GM21786 (cell line): ENCODE results near the gene HAUS7.
"Not testable (repeated sequence)": the region's sequence is repeated elsewhere in the genome, so short reads cannot be mapped to it uniquely, and the experiment has no call there.

Source experiments
- ATAC-seq: cut with Tn5 transposase; IDR thresholded peaks from one replicate; pipeline ENCODE4 v1.9.1; 2021; ENCODE audit not compliant: unreplicated experiment

HAUS7 gene

DNA sequence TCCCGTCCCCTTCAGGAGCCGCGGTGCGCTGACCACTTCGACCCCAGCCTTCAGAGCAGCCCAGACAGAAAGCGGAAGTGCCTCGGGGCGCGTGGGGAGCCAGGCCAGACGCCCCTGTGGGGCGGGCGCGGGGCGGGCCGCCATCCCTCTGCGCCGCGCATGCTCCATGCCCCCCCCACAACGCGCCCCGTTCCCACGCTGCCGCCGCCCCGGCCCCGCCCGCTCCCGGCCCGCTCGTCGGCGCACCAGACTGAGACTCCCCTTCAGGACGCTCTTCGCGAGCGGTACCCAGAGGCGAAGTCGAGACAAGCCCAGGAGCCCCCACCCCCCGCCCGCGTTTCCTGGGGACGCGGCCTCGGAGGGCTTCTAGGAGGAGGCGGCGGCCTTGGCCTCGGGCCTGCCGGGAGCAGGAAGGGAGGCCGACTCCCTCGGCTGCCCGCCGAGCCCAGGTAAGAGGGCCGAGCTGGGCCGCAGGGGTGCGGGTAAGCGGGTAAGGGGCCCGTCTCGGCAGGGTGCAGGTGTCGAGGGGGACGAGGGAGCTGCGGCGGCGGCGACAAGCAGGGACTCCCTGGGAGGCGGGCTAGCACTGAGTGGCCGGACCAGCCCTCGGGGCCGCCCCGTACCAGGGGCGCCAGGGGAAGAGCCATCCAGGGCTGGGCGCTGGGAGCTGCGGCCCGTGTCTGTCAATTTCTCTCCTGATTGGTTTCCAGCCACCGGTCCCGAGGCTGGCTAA, 59.0 kb downstream of the HAUS7 start, which contains the start of gene ZFP92:
Gene ZFP92 (plus strand): TSS at position 218 of the 733 bp plus-strand sequence. CDS start 6,851 bp downstream, outside the sequence.
- ATAC-seq: peak; percentile 50

DNA sequence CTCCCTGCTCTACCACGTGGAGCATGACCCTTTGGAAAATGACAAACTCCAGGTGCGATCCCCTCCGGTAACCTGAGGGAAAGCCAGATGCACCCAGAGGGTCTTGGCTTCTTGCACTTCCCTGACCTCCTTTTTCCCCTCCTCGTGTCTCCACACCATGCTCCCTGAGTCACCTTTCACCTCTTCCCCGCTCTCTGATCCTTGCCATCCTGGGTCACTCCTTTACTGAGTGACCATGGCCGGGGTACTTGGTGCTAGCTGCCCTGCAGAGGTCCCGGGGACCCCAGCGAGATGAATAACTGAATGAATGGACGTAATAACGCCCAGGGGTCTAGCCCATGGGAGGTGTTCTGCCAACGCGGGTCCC, 59.5 kb downstream of the HAUS7 start:
- ATAC-seq: no peak

DNA sequence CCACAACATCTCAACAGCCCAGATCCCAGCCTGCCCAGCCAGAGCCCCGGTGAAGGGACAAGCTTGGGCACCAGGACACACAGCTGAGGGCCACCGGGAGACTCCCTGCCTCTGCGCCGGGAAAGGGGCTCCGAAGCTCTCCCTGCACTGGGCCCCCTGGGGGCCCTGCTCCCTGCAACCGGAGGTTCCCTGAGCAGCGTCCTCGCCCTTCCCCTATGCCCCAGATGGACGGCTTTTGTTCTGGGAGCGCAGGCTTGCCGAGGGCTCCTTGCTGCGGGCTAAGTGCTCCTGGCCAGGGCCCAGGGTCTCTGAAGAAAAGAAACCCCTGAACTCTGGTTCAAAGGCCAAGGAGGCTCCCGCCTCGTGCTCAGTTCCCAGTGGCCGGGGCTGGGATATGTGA, 60.0 kb downstream of the HAUS7 start:
- ATAC-seq: no peak

DNA sequence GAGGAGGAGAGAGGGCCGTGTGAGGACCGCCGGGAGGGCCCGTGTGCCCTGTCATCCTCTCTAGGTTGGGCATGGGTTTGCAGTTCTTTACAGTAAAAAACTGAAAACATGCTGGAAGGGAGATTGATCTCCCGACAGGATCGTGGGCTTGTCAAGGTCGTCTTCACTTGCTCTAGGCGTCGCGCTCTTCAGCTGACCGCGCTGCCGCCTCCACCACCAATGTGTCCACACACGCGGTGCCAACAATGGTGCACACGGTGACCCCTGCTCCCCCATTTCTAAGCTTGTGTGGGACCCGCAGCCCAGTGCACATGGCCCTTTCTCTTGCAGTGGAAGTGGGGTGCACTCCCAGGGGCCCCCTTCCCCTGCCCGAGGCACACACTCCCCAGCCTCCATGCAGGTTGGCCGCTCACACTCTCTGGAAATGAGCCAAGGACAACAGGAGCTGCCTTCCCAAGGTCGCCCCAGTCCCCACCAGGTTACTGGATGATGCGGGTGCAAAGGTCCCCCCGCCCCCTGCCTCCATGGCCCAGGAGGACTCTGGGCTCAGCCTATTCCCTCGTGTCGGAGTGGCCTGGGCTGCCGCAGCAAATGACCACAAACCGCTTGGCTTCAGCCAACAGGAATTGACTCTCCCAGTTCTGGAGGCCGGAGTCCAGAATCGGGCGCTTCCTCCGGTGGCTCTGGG, 60.8 kb downstream of the HAUS7 start:
- ATAC-seq: no peak

DNA sequence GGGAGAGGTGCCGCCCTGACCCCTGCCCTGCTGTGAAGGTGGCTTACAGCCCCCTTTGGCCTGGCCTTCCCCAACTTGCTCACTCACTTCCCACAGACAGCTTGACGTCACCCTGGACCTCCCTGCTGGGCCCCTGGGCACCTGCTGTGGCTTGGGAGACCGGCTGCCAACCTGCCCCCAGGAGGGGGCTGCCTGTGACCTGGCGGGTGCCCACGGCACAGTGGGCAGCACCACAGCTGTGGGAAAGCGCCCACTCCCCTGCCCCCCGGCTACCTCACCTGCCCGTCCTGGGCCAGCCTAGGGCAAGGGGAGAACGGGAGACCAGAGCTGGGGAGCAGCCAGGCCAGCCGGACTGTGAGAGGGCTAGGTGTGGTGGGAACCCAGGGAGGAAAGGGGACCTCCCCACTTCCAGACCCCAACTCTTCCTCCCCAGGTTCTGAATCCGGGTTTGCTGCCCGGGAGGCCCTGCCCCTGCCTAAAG, 61.5 kb downstream of the HAUS7 start:
- ATAC-seq: no peak

DNA sequence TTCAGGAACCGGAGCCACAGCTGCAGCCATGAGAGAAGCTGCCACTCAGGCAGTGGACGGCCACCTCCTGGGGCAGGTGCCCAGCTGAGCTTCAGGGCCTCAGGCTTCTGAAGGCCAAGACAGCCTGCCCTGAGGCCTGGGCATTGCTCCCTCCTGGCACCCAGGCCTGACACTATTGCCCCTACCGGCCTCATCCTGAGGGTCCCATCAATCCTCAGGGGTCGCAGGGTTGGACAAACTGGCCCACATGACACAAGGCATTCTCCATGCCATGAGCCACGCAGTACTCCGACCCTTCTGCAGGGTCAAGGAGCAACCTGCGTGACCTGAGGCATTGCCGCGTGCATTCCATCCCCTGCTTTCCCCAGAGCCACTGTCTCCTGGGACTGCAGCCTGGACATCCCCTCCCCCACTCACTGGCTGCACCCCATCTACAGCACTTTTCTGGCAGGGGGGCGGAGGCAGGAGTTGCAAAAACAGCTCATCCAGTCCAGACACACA, 62.1 kb downstream of the HAUS7 start:
- ATAC-seq: no peak

DNA sequence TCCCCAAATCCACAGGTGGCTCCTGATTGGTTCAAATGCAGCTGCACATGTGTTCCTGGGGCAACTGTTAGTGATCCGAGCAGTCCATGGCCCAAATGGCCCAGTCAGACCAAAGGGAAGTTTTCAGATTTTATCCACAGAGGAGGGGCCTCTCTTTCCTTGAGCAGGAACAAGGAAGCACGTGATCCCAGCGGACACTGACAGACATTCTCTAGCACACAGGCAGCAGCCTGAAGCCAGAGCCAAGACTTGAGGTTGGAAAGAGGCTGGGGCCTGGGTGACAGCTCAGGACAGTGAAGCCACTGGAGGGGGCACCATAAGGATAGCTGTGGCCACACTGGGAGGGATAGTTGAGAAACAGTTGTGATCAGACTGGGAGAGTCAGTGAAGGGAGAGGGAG, 62.6 kb downstream of the HAUS7 start:
- no peak for ATAC-seq

DNA sequence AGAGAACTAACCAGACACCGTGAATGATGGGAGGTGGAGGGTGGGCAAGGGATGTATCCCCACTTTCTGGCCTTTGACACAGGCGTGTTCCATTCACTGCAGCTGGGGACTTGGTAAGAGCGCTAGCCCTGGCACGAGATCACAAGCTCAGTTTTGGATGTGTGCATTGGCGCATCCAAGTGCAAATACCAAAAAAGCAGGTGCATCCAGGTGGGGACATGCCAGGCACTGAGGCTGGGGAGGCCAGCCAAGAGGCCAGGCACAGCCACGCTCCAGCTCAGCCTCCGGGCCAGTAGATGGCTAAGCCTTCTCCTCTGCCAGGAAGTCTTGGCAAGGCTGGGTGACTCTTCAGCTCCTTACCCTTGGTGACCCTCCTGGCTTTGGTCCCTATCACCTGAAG, 63.5 kb downstream of the HAUS7 start:
- ATAC-seq: no peak

DNA sequence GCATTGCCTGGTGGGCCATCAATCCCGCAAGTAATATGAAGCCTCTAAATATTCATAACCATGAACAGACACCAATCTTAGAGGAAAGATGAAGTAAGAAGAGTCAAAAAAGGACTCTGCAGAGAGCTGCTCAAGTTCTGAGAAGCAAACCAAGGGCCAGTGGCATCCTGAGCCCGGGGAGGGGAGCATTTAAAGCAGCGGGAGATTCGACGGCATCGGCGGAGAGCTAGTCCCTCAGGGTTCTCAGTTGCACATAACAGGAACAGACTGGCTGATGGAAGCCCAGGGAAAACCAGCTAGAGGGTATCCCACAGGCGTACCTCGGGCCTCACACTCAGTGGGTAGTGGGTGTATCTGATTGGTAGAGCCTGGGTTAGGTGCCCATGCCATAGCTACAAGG, 64.4 kb downstream of the HAUS7 start:
- ATAC-seq: no peak

DNA sequence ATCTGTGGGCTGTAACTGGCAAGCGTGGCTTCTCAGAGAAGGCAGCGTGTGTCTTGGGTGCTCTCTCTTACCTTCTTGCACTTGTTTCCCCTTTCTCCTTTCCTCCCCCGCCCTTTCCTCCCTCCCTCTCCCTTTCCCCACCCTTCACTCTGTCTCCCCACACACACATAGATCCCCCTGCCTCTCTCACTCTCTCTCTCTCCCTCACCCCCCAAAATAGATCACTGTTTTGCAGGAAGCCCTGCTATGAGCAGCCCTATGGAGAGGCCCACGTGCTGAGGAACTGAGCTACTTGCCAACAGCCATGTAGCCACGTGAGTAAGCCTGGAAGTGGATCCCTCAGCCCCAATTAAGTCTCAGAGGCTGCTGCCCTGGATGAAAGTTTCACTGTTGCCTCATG, 65.0 kb downstream of the HAUS7 start:
- no peak for ATAC-seq

DNA sequence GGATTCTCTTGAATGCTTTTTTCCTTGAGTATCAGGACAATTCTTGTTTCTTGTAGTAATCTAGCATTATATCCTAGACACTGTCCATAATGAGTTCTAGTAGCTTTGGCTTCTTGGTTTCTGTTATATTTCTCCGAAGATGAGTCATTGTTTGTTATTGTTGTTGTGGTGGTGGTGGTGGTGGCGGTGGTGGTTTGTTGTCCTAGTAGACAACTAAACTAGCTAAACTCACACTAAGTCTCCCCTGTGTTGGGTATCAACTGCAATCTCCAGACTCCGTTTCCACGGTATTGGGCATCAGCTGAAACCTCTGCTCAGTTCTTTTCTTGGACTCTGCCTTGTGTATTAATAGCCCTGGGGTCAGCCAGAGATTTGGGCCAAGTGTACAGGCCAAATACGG, 66.0 kb downstream of the HAUS7 start:
- ATAC-seq: not testable (repeated sequence)

DNA sequence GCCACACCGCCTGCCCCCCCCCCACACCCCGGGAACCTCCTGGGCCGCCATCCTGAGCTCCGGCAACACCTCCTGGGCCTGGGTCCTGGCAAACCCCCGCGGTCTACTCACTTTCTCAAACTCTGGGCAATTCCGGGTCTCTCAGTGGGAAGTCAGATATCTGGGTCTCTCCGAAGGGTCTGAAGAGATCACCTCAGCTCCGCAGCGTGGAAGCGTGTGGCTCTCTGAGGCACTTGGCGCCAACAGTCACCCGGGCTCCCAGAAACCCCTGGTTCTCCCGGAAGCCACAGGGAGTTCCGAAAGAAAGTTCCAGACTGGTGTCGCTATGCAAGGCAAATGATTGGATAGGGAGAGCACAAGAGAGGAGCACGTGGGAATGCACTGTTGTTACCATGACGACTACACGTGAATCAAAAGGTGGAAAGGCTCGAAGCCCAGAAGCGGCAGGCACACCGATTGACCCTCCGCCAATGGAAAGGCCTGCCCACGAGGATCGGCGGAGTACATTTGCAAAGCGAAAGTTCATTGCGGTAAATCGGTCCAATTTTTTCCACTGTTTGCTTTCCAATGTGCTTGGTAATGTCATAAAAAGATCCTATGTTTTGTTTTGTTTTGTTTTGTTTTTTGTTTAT, 69.1 kb downstream of the HAUS7 start, which contains the start of gene PNMA6E:
Gene PNMA6E (minus strand): TSS at position 218 of the 632 bp plus-strand sequence. CDS start 2,501 bp downstream, outside the sequence.
- ATAC-seq: no peak

DNA sequence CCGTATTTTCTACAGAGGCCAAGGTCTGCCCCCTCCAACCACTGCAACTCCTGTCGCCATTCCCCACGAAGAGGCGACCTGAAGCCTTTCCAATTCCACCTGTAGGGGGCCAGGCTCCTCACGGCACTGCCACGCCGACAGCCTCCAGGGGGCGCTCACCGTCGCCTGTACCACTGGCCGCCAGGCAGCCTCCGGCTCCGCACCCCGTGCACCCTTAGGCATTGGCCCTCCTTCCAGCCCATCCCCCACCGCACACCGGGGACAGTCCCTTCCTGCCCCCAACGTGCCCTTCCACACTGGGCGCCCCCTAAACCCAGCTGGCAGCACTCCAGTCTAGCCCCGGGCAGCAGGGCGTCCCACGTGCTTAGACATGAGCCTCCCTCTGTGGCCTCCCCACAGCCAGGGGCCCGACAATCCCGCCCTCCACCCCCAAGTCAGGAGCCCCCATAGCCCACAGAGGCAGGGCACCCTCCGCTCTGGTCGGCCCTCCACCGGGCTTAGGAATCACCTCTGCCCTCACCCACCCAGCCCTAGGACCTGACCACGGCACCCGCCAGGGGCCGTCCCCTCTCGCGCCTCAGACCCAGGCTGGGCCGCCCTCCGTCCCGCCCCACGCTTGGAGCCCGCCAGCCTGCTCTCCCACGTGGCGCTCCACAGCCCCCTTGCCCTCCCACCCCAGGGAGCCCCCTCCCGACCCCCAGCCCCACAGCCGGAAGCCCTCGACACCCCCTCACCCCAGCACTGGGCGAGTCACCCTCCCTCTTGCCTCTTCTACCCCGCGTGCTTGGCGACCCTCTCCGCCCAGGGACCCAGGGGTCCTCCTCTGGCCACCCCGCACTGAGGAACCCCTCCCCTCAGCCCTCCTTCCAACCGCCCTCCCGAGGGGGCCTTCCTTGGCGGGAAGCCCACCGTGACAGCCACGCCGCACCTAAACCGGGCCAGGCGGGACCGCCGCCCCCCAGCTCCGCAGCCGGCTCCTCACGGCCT, 69.9 kb downstream of the HAUS7 start:
- peak; percentile 80 for ATAC-seq

DNA sequence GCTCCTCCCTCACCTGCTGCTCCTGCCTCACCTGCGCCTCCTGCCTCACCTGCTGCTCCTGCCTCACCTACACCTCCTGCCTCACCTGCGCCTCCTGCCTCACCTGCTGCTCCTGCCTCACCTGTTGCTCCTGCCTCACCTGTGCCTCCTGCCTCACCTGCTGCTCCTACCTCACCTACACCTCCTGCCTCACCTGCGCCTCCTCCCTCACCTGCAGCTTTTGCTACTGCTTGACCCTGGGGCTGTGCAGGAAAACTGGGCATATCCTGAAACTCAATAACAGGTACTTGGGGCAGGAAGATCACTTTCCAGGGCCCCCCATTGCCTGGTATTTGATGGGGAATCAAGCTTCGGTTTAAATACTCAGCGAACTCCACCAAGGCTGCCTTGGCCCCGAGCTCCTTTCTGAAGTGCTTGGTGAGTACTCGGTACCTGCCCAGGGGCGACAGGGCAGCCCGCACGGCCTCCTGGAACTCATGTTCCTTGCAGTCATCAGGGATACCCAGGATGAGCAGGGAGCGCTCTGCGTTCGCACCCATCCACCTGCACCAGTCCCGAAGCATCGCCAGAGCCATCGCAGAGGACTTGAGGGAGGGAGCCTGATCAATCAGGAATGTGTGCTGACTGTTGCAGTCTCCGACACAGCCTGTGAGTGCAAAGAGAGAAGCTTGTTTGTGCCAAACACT, 72.0 kb downstream of the HAUS7 start:
- no peak for ATAC-seq
